Activated CD8-positive, alpha-beta memory T cell treated with anti-CD3 and anti-CD28 coated beads for 4 hours (primary cell): ENCODE data around the gene RSRC1.
"Not testable (repeated sequence)": the region's sequence is repeated elsewhere in the genome, so short reads cannot be mapped to it uniquely, and the experiment has no call there.

Experiments used
- DNase-seq, 2 donors: peaks; one replicate each; pipeline ENCODE4 v3.0.0-alpha.2; 2020; ENCODE audit warnings: low read depth in 2 of 2

Gene RSRC1

GRCh38 chr3:158329696-158330441 lies 220.0 kb downstream of the RSRC1 start:
- DNase-seq = not testable (repeated sequence)

- no peak for DNase-seq
These were observed 221.0 kb downstream of the RSRC1 start for GRCh38 chr3:158330870-158331269.

DNA sequence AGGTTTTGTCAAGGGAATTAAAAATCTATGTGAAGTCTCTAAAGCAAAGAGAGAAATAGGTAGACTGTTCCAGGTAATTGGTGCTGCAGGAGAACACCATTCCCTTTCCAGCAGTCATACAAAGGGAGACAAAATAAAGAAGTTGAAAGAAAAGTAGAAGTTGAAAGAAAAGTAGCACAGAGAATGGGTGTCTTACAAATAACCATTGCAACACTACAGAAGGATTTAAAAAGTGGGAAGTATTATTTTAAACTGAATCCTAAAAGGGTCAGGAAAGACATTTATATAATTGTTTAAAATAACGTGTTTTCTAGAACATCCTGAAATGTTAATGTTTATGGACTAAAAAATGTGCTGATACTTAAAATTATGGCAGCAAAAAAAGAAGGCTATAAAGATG lies 223.8 kb downstream of the RSRC1 start:
- no peak for DNase-seq

DNA sequence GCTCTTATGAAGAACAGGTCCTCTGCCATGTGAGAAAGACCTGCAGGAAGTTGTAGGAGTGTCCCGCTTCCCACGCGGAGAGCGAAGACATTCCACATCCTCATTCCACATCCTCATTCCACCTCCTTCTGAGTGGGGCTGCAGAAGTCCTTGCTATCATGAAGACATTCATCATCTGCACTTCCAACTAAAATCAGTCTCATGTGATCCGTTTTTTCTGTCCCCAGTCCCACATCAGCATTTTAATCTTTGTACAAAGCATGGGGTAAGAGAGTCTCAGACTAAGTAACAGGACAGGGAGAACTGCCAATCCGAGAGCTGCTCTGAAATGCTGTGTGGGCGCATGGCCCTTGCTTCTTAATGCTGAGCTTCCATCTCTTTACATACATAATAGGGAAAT lies 227.2 kb downstream of the RSRC1 start:
- no peak for DNase-seq

DNA sequence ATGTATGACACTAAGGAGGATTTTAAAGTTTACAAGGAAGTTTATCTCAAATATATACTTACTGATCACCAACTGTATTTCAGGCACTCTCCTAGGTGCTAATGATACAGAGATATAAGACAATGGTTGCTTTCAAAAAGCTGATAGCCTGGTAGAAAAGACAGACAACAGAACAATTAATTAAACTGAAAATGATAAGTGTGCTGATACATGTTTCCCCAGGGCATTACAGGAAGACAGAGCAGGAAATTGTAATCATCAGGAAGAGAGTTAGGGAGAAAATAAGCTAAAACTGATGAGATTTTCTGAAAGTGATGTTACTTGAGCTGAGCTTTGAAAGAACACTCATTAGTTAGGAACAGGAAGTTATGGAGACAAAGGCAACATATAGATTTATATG lies 229.7 kb downstream of the RSRC1 start:
- DNase-seq = no peak

DNA sequence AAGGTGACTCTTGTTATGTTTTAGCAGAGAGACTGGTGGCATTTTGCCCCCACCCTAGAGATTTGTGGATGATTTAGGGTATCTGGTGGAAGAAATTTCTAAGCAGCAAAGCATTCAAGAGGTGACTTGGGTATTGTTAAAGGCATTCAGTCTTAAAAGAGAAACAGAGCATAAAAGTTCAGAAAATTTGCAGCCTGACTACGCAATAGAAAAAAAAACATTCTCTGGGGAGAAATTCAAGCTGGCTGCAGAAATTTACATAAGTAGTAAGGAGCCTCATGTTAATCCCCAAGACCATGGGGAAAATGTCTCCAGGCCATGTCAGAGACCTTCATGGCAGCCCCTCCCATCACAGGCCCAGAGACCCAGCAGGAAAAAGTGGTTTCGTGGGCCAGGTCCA lies 231.1 kb downstream of the RSRC1 start:
- DNase-seq = not testable (repeated sequence)

- DNase-seq = no peak
These were observed 238.1 kb downstream of the RSRC1 start for GRCh38 chr3:158347966-158348365.

GRCh38 chr3:158350971-158351370 lies 241.1 kb downstream of the RSRC1 start:
- DNase-seq = no peak

DNA sequence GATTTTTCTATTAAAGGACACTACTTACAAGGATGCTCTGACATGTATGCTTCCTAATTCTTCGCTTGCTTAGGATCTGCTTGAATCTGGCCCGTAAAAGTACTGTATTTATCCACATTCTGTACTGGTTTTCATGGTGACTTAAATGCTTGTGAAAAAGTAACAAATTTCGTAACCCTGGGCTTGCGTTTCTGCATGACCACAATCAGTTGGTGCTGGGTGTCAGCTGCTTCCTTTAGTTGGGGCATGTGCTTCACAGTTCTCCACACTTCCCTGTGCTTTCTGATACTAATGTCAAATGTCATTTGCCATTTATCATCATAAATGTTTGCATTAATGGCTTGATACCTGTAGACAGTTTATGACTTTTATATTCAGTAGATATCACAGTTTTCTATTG lies 242.7 kb downstream of the RSRC1 start:
- no peak for DNase-seq

DNA sequence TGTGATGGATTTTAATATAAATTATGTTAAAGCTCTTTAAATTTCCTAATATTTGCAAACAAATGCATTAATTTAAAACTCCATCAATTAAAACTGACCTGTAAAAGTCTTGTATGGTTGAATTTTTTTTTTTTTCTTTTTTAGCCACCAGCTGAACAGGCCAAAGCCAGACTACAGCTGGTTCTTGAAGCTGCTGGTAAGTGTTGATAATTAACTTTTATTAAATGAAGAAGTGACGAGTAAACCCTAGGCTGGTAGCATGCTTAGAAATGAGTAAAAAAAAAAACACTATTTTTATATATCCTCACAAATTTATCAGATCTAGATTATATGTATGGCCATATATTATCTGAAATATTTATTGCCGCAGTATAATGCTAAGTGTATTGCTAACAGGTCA lies 244.8 kb downstream of the RSRC1 start:
- DNase-seq = no peak

DNA sequence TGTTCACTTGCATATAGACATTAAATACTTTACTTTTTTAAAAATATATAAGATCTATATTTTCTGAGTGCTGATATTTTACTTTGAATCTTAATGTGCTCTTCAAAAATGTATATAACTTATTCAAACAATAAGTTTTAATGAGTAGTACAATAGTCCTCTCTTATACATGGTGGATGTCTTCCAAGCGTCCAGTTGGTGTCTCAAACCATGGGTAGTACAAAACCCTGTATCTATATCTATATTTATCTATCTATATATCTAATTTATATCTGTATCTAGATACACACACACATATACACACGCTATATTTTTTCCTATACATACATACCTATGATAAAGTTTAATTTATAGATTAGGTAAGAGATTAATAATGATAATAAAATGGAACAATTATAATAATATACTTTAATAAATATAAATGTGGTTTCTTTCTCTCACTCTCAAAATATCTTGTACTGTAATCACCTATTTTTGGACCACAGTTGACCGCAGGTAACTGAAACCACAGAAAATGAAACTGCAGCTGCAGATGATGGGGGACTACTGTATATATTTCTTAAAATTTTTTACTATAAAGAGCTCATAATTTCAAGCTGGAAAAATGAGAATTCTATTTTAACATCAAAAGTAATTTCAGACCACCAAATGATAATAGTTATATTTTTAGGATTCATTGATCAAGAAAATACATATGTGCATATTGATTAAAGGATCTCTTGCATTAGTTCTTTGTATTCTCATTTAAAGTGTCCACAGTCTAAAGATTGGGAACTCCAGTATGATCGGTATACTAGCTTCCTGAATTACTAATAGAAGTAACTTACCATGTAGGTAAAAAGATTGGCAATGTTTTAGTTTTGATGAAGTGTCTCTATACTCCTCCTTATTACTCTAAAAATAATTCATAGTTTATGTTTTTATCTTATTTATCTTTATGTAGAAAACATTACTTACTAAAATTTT lies 246.0 kb downstream of the RSRC1 start:
- no peak for DNase-seq

DNA sequence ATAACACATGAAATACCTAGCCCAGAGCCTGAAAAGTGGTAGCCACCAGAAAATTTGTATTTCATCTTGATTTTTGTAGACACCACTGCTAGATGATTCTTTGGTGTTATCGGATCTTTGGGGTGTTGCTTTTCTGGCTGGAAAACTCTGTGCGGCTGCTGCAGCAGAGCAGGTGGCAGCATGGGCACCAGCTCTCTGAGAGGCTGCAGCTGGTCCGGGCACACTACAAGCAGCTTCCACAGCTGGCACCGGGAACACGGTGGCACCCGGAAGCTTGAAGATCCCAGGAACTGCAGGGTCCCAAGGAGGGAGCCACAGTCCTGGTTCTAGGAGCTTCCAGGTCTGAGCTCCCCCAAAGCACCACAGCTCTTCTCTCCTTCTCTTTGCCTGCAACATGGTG lies 249.4 kb downstream of the RSRC1 start:
- no peak for DNase-seq

- no peak for DNase-seq
These were observed 251.0 kb downstream of the RSRC1 start for GRCh38 chr3:158360756-158361448.

- DNase-seq = no peak
These were observed 258.4 kb downstream of the RSRC1 start for GRCh38 chr3:158368271-158368670.

- no peak for DNase-seq
These were observed 259.4 kb downstream of the RSRC1 start for GRCh38 chr3:158369279-158369678.

- DNase-seq = no peak
These were observed 269.6 kb downstream of the RSRC1 start for GRCh38 chr3:158379517-158379916.

DNA sequence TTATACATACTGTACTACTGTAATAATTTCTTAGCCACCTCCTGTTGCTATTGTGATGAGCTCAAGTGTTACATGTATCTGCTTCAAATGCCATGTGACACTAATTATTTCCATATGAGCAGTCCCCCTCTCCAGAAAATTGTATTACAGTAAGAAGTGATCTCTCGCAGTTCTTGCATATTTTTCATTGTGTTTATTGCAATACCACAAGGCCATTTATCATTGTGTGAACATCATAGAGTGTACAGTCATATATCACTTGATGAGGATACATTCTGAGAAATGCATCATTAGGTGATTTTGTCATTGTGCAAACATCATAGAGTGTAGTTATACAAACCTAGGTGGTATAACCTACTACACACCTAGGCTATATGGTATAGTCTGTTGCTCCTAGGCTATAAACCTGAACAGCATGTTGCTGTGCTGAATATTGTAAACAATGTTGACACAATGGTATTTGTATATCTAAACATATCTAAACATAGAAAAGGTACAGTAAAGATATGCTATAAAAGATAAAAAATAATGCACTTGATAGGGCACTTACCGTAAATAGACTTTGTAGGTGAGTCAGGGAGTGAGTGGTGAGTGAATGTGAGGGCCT lies 271.5 kb downstream of the RSRC1 start:
- DNase-seq = no peak

- no peak for DNase-seq
These were observed 272.6 kb downstream of the RSRC1 start for GRCh38 chr3:158382479-158382878.

GRCh38 chr3:158384019-158384418 lies 274.1 kb downstream of the RSRC1 start:
- DNase-seq = no peak

GRCh38 chr3:158395421-158395820 lies 285.5 kb downstream of the RSRC1 start:
- no peak for DNase-seq

GRCh38 chr3:158402590-158402989 lies 292.7 kb downstream of the RSRC1 start:
- DNase-seq = no peak

DNA sequence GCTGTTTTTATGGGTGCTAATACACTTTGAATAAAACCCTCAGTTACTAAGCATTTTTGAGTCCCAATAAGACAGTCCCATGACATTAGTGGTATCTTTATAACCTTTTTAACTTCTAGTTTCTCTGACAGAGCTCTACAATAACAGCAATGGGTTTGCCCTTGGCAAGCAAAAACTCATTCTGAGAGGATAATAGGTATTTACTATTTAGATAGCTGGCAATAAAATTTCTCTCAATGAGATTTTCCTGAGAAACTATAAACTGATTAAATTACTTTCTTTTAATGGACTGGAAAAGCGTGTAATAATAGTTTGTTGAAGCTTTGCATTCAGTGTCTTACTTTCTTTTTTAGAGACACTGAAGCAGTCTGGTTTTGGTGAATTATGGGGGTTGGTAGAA lies 293.1 kb downstream of the RSRC1 start:
- no peak for DNase-seq
